ENCODE results near the gene PLSCR1.

Gene PLSCR1

GRCh38 chr3:146521394-146521793 is 23.0 kb downstream of the PLSCR1 start:
- no peak for DNase-seq
- H3K27me3 ChIP-seq, result no peaks in the 10 kb centered on the region
- H3K4me1 ChIP-seq, result no peaks in the 10 kb centered on the region
- H3K36me3 ChIP-seq, result peaks cover 5 to 40% (median 30%) of the 10 kb centered on the region in 3 donors
- H3K4me3 ChIP-seq, result no peak overlapping the region
- no peak for TF ChIP-seq CTCF (IDR thresholded peaks at IDR 0.05)
- intact Hi-C loops (cut with DNase I; ENCODE audit: low total_unique reads), result no loop called here
- no peaks in the 10 kb centered on the region for H3K9me3 ChIP-seq
- H3K27ac ChIP-seq, result no peak overlapping the region

- no peaks in the 10 kb centered on the region for H3K4me1 ChIP-seq
- TF ChIP-seq CTCF (IDR thresholded peaks at IDR 0.05), result no peak
- no peaks in the 10 kb centered on the region for H3K27me3 ChIP-seq
- peaks cover 5 to 49% (median 37%) of the 10 kb centered on the region in 3 donors for H3K36me3 ChIP-seq
- H3K9me3 ChIP-seq, result no peaks in the 10 kb centered on the region
- DNase-seq, result no peak
- H3K27ac ChIP-seq, result no peak overlapping the region
- intact Hi-C loops (cut with DNase I; ENCODE audit: low total_unique reads), result no loop called here
- no peak overlapping the region for H3K4me3 ChIP-seq
These were observed 24.6 kb downstream of the PLSCR1 start for GRCh38 chr3:146519810-146520209.

- no peaks in the 10 kb centered on the region for H3K9me3 ChIP-seq
- intact Hi-C loops (cut with DNase I; ENCODE audit: low total_unique reads), result no loop called here
- H3K27ac ChIP-seq, result no peak overlapping the region
- TF ChIP-seq CTCF (IDR thresholded peaks at IDR 0.05), result no peak
- no peak for DNase-seq
- H3K36me3 ChIP-seq, result peaks cover under 1 to 45% (median 34%) of the 10 kb centered on the region in 3 donors
- H3K4me1 ChIP-seq, result no peaks in the 10 kb centered on the region
- H3K27me3 ChIP-seq, result no peaks in the 10 kb centered on the region
- no peak overlapping the region for H3K4me3 ChIP-seq
These were observed 26.5 kb downstream of the PLSCR1 start for GRCh38 chr3:146517684-146518435.

- no peaks in the 10 kb centered on the region for H3K4me1 ChIP-seq
- H3K27ac ChIP-seq, result no peak overlapping the region
- H3K36me3 ChIP-seq, result peaks cover 0 to 28% (median 15%) of the 10 kb centered on the region in 3 donors
- no peaks in the 10 kb centered on the region for H3K27me3 ChIP-seq
- no peak for DNase-seq
- intact Hi-C loops (cut with DNase I; ENCODE audit: low total_unique reads), result no loop called here
- H3K4me3 ChIP-seq, result no peak overlapping the region
- no peaks in the 10 kb centered on the region for H3K9me3 ChIP-seq
- no peak for TF ChIP-seq CTCF (IDR thresholded peaks at IDR 0.05)
These were observed 30.9 kb downstream of the PLSCR1 start for GRCh38 chr3:146513386-146514051.

GRCh38 chr3:146511402-146512134 is 32.8 kb downstream of the PLSCR1 start:
- no peak for TF ChIP-seq CTCF (IDR thresholded peaks at IDR 0.05)
- Histone ChIP-seq H3K9me3 (no peaks in the 10 kb centered on the region), H3K36me3 (peaks cover 0 to 18% (median 15%) of the 10 kb centered on the region in 3 donors), H3K27me3 (no peaks in the 10 kb centered on the region), H3K4me3 (no peak overlapping the region), H3K4me1 (peaks cover 0 to 4% (median 1%) of the 10 kb centered on the region in 4 donors), H3K27ac (no peak overlapping the region)
- intact Hi-C loops (cut with DNase I; ENCODE audit: low total_unique reads), result no loop called here
- no peak for DNase-seq

Measured in tibial artery (tissue), 4 donors.